GM11168 (cell line): ENCODE measurements around the gene CTDNEP1.

Experiments
- in situ Hi-C: fragments of 300-500 bp; cut with MboI; formaldehyde crosslinking; loops from one replicate; pipeline ENCODE4 v1.12.0; 2022; ENCODE audit warnings: low sequenced_read_pairs; ENCODE audit not compliant: unreplicated experiment

The CTDNEP1 gene

DNA sequence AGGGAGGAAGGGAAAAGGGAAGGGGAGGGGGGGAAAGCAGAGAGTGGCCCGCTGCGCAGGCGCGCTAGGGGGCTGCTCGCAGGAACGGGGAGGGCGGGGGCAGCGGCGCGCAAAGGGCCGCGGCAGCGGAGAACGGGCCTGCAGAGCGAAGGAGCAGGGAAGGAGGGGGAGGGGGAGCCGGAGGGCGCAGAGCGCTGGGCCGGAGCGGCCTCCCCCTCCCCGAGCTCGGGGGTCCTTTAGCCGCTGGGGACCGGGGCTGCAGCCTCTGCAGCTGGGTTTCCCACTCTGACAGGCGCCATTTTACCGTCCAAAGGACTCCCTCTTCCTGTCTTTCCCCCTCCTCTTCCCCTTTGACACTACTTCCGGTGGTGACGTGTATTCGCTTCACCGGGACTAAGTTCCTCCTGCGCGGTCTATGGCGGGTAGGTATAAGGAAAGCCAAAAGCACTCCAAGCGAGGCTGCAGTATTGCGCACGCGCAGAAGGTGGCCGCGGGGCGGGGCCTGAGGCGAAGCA, at the start of gene CTDNEP1:
CTDNEP1 (minus strand) TSS at position 74 of the 515 bp plus-strand sequence. CDS start 438 bp downstream, outside the sequence.
- in situ Hi-C loops, result no loop called here

- in situ Hi-C loops, result no loop called here
Observed at GRCh38 chr17:7296189-7296861, 44.8 kb upstream of the CTDNEP1 start.

GRCh38 chr17:7295230-7296180, 44.0 kb upstream of the CTDNEP1 start:
- in situ Hi-C loops, result no loop called here

- in situ Hi-C loops, result no loop called here
Observed at GRCh38 chr17:7294614-7295153, 43.1 kb upstream of the CTDNEP1 start, which contains the start of gene YBX2. Gene YBX2, minus strand, starts transcription at chr17:7294639. Its CDS starts 139 bp downstream, at chr17:7294500.

GRCh38 chr17:7293816-7294613, 42.5 kb upstream of the CTDNEP1 start:
- in situ Hi-C loops, result no loop called here

DNA sequence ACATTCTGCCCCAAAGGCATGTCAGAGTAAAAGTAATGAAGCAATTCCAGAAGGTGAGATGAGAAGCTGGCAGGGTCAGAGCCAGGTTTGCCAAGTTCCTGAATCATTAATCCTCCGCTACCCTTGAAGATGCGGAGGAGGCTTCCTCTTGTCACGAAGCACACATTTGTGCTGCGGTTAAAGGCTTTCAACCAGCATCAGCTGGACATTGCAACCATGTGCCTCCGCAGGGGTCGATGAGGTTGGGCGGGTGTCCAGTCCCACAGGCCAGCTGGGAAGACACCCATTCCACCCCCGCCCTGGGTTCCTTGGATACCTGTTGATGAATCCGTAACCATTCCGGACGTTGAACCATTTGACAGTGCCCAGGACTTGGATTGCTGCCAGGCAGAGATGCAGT, 41.6 kb upstream of the CTDNEP1 start:
- in situ Hi-C loops, result no loop called here

DNA sequence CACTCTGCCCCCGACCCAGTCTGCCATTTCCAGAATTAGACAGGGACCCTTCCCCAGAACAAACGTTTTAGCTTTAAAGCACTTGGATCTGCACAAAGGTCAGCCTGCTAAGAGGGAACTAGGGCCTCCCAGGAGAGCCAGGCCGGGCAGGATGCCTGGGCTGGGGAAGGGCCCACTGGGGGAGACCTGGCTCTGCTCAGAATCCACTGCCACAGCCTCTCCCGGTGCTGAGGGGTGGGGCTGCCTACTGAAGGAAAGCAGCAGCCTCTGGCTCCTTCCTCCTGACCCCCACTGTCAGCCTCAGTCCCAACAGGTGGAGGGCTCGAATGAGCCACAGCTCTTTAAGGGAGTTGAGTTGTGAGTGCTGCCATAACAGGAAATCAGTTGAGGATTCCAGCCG, 41.2 kb upstream of the CTDNEP1 start:
- in situ Hi-C loops, result no loop called here

DNA sequence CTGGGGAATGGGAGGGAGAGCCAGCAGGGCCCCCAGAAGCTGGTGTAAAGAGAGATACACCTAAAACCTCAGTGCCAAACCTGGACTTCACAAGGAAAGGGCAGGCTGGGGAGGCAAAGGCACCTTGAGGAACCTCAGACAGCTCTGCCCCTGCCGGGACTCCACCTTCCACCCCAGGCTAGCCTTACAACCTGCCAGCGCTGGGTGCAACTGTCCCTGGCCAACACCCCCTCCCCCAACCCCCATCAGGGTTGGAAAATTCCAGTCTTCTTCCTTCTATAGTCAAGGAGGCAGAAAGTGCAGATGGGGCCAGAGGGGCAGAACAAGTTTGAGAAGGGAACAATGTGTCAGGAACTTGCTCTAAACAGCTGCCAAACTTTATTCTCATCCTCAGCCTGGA, 40.7 kb upstream of the CTDNEP1 start:
- in situ Hi-C loops, result no loop called here

- in situ Hi-C loops, result no loop called here
Observed at GRCh38 chr17:7290685-7291084, 39.2 kb upstream of the CTDNEP1 start.

GRCh38 chr17:7290166-7290565, 38.6 kb upstream of the CTDNEP1 start:
- in situ Hi-C loops, result no loop called here

DNA sequence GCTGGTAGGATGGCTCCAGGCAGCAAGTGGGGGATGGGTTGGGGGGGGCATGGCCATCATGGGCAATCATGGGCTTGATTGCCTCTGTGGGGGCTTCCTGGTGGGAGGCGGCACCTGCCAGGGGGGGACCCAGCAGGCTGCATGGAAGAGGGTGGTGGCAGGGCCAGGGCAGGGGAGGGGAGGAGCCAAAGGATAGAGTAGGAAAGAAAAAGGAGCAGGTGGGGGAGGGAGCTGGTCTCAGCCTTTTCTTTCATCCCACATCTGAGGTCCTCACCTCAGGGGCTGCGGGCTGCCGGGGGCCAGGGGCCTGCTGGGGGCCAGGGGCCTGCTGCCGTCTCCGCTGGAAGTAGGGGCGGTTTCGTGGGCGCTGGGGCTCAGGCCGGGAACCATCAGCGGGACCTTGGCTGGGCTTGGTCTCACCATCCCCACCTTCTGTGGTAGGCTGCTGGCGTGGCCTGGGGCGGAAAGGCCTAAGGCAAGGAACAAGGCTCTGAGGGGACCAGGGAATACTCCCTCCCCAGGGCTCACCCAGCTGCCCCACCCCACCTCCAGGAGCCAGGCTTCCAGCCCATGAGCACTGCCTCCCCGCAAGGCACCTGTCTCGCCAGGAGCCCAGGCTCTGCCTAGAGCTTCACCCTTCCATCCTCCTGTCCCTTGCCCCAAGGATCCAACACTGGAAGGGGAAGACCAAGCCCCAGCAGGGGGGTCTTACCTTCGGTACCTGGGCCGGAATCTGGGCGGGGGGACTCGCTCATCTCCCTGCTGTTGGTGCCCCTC, 37.9 kb upstream of the CTDNEP1 start:
- in situ Hi-C loops, result no loop called here

GRCh38 chr17:7285679-7286078, 34.1 kb upstream of the CTDNEP1 start:
- in situ Hi-C loops, result no loop called here

DNA sequence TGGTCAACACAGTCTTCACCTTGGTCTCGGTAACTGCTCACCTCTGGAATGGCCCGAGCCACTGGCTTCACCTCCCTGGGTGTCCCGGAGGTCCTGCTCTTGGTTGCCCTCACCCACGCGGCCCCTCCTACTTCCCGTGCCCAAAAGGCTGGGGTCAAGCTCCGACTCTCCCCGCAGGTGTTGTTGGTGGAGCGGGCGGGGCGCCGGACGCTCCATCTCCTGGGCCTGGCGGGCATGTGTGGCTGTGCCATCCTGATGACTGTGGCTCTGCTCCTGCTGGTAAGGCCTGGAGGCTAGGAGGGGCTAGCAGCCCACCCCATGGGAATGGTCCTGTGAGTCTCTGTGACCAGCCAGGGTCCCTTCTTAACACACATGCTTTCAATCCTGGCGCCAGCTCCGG, 33.4 kb upstream of the CTDNEP1 start:
- in situ Hi-C loops, result no loop called here

DNA sequence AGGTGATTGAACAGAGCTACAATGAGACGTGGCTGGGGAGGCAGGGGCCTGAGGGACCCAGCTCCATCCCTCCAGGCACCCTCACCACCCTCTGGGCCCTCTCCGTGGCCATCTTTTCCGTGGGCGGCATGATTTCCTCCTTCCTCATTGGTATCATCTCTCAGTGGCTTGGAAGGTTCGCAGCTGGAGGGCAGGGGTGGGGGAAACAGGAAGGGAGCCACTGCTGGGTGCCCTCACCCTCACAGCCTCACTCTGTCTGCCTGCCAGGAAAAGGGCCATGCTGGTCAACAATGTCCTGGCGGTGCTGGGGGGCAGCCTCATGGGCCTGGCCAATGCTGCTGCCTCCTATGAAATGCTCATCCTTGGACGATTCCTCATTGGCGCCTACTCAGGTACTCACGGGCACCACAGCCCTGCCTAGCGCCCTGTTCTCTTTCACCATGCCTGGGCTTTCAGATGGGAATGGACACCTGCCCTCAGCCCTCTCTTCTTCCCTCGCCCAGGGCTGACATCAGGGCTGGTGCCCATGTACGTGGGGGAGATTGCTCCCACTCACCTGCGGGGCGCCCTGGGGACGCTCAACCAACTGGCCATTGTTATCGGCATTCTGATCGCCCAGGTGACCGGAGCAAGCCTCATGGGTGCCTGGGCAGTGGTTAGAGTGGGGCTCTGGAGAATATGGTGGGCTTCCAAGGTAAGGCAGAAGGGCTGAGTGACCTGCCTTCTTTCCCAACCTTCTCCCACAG, 32.1 kb upstream of the CTDNEP1 start:
- in situ Hi-C loops, result no loop called here

DNA sequence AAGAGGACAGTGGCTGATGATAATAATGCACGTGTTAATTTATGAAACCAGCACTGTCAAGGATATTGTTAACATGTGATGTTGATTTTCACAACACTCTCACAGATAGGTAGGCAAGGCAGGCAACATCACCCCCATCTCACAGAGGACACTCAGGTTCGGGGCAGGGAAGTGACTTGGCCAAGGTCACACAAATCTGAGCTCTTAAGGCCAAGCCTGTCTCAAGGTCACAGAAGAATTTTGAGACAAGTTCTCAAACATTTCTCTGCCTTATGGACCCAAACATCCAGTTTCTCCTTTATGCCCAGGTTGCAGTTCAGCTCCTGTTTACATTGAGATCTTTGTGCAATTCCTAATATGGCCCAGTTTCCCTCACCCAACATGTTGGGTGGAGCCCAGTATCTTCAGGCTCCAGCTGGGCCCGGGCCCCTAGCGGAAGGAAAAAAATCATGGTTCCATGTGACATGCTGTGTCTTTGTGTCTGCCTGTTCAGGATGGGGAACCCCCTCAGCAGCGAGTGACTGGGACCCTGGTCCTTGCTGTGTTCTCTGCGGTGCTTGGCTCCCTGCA, 31.3 kb upstream of the CTDNEP1 start:
- in situ Hi-C loops, result no loop called here

DNA sequence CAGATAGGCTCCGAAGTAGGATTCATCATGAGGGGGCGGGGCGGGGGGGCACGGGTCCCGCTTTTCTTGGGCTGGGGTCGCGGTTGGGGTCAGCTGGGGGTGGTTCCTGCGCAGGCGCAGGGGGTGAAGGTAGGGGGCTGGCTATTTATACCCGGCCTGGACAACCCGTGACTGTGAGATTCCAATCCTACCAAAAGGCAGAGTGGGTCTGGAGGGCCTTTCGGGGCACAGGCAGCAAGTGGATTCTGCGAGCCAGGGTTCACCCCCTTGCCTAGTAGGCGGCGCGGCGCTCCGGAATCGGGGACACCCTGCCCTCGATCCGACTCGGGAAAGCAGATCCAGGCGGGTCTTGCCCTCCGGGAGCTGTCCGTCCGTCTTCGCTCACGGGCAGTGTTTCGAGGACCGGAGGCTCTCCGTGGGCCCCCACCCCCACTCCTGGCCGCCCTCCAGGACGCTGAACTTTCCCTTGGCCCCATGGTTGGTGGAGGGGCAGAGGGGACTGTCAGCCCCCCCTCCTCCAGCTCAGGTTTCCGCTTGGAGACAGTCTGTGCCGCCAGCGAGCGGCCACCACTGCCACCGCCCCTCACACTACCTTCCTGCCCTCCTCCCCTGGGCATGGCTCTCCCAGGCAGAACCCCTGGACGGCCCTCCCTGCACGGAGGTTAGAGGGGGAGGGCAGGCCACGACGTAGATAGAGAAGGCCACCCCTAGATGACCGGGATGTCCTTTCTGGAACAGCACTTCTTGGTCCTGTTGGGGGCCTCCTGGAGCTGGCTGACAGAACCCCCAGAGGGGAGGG, 30.6 kb upstream of the CTDNEP1 start:
- in situ Hi-C loops, result no loop called here
